Vagina (tissue), 2 donors: Measurements from ENCODE around the gene RNU6-7.

Source experiments
- POLR2AphosphoS5 ChIP-seq, 2 donors: sonication (generic); formaldehyde crosslinking; IDR thresholded peaks; one replicate each; pipeline ENCODE4 v1.9.0; 2017; ENCODE audit warnings: antibody characterized with exemption in 2 of 2, mild to moderate bottlenecking in 2 of 2, low read depth in 1 of 2; ENCODE audit not compliant: insufficient read depth in 1 of 2
- TF ChIP-seq, protein P1 (sequence below), 3 experiments: fragments of 450-650 bp in 2 of 3; fragments of 200-600 bp in 1 of 3; sonication (generic) in 1 of 3; IDR thresholded peaks; one replicate each; pipeline ENCODE4 v1.5.1; 2017 to 2019; ENCODE audit warnings: antibody characterized with exemption in 3 of 3, mild to moderate bottlenecking in 2 of 3, moderate library complexity in 2 of 3

DNA sequence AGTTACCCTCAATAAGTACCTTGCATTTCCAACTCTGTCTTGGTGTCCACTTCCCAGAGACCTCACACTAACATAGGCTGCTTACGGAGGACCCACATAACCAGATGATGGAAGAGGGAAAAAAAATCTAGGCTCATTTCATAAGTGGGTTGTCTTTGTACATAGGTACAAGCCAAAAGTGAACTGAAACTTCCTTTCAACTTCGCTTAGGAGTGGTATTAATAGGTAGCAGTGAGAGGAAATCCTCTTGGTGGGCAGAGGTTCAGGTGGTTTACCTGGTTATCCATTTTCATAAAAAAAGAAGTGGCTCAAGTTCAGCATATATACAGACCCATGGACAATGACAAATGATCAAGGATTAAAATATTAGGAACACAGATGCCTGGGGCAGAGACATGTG, 35.8 kb upstream of the RNU6-7 start:
- TF ChIP-seq, protein P1, sequence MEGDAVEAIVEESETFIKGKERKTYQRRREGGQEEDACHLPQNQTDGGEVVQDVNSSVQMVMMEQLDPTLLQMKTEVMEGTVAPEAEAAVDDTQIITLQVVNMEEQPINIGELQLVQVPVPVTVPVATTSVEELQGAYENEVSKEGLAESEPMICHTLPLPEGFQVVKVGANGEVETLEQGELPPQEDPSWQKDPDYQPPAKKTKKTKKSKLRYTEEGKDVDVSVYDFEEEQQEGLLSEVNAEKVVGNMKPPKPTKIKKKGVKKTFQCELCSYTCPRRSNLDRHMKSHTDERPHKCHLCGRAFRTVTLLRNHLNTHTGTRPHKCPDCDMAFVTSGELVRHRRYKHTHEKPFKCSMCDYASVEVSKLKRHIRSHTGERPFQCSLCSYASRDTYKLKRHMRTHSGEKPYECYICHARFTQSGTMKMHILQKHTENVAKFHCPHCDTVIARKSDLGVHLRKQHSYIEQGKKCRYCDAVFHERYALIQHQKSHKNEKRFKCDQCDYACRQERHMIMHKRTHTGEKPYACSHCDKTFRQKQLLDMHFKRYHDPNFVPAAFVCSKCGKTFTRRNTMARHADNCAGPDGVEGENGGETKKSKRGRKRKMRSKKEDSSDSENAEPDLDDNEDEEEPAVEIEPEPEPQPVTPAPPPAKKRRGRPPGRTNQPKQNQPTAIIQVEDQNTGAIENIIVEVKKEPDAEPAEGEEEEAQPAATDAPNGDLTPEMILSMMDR (IDR thresholded peaks at IDR 0.05) = no peak
- no peak for TF ChIP-seq POLR2AphosphoS5 (IDR thresholded peaks at IDR 0.05; ENCODE audit: insufficient read depth in 1 of 2, low read depth in 1 of 2)
